ENCODE data around the gene GAS7. TPM values are rescaled to one million over a fixed set of nuclear protein-coding genes. Genes with fewer than 3 reads are reported as not detected.

GAS7 gene
- total RNA-seq, 6 donors from 2014 or later = 19.9 to 87.1 (median 41.5) TPM

DNA sequence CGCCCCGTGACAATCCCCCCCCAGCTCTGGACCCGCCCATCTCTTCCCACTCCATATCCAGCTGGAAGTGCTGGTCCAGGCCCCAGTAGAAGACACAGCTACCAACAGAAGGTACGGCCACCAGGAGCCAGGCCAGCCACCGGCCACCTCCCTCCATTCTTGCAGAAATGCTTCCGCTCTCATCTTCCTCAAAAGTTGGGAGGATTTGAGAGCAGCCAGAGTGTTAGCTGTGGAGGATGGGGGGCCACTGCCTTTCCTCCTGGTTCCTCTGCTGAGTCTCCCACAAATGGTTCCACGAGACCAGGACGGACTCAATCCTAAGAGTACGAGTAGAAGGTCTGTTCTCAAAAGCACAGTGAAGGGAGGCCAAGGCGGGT is 78.3 kb downstream of the GAS7 start:
- Histone ChIP-seq H3K27ac (peak overlapping the region; percentile 18 to 67 (median 64)), H3K4me1 (peaks cover 39 to 54% (median 48%) of the 10 kb centered on the region in 4 donors)
- peak in 1 of 2 donors; percentile 6 for ATAC-seq (ENCODE audit: low FRiP score in 2 of 2)

DNA sequence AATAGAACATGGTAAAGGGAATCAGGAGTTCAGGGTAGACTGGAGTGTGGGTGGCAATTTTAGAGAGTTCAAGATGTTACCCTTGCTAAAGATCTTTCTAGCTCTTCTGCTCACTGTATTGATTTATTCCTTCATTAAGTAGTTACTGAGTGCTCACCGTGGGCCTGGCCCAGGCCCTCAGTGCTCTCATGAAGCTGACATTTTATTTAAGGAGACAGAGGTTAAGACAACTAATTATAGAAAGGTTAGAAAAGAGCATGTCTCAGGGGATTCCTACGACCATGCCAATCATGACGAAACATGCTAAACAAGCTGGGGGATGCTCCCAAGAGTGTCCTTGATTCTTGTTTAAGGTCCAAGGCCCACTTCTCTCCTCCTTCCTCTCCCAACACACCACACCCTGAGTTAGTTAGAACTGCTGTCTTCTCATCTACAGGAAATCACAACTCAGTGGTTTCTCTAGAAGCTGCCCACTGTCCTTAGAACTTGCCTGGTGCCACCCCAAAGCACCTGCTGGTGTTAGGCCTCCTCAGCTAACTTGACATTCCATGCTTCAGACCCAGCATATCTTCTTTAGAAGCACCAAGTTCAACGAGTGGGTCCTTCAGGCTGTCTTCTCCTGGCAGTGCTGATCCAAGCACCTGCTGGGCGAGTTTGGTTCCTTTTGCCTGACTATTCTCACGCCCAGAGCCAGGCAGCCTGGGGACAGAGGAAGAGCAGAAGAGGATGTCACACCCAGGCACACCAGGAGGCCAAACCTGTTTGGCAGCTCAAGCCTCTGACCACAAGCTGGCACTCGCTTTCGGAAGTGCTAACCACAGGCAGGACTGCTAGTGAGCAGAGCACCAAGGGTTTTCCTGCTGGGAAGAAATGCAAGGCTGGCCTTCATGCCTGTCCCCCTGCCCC is 79.0 kb downstream of the GAS7 start:
- ATAC-seq (ENCODE audit: low FRiP score in 2 of 2) = peak; percentile 10 to 35
- peak in 1 of 2 donors; percentile 89 for DNase-seq
- Histone ChIP-seq H3K36me3 (no peaks in the 10 kb centered on the region), H3K27me3 (no peaks in the 10 kb centered on the region), H3K4me1 (peaks cover 43 to 59% (median 49%) of the 10 kb centered on the region in 4 donors), H3K9me3 (no peaks in the 10 kb centered on the region), H3K27ac (peak overlapping the region; percentile 18 to 67 (median 64)), H3K4me3 (no peak overlapping the region)
- TF ChIP-seq CTCF (IDR thresholded peaks at IDR 0.05) = no peak
- TF ChIP-seq POLR2AphosphoS5 (IDR thresholded peaks at IDR 0.05) = peak in 1 of 2 donors; percentile 52
- TF ChIP-seq EP300 (IDR thresholded peaks at IDR 0.05) = no peak
- TF ChIP-seq POLR2A (IDR thresholded peaks at IDR 0.05) = no peak
- WGBS, 2 donors = 36 to 58% methylated on average over 6 to 8 of the region's 8 CpGs

More for the DNA sequence above, 78.3 kb downstream of the GAS7 start:
- Histone ChIP-seq H3K36me3 (no peaks in the 10 kb centered on the region), H3K4me3 (no peak overlapping the region), H3K27me3 (no peaks in the 10 kb centered on the region), H3K9me3 (no peaks in the 10 kb centered on the region)
- 57 to 79% methylated on average over 8 to 10 of the region's 10 CpGs for WGBS, 2 donors
- DNase-seq = peak in 1 of 2 donors; percentile 41
- TF ChIP-seq POLR2AphosphoS5 (IDR thresholded peaks at IDR 0.05) (no peak), POLR2A (IDR thresholded peaks at IDR 0.05) (no peak), EP300 (IDR thresholded peaks at IDR 0.05) (no peak), CTCF (IDR thresholded peaks at IDR 0.05) (no peak)

- ATAC-seq (ENCODE audit: low FRiP score in 2 of 2) (no peak), DNase-seq (no peak)
- H3K4me3 ChIP-seq = no peak overlapping the region
- H3K9me3 ChIP-seq = no peaks in the 10 kb centered on the region
- no peaks in the 10 kb centered on the region for H3K27me3 ChIP-seq
- TF ChIP-seq POLR2A (IDR thresholded peaks at IDR 0.05) (no peak), POLR2AphosphoS5 (IDR thresholded peaks at IDR 0.05) (no peak), EP300 (IDR thresholded peaks at IDR 0.05) (no peak), CTCF (IDR thresholded peaks at IDR 0.05) (no peak)
- peaks cover 47 to 66% (median 51%) of the 10 kb centered on the region in 4 donors for H3K4me1 ChIP-seq
- 68 to 71% methylated on average over 5 of the region's 5 CpGs for WGBS, 2 donors
- H3K36me3 ChIP-seq = no peaks in the 10 kb centered on the region
- H3K27ac ChIP-seq = peak overlapping the region in 1 of 4 donors; percentile 65
These were observed 79.6 kb downstream of the GAS7 start for GRCh38 chr17:10118788-10119130.

- peak overlapping the region in 2 of 4 donors; percentile 17 to 44 for H3K27ac ChIP-seq
- H3K9me3 ChIP-seq = no peaks in the 10 kb centered on the region
- WGBS, 2 donors = 45 to 58% methylated on average over 7 of the region's 7 CpGs
- H3K36me3 ChIP-seq = no peaks in the 10 kb centered on the region
- H3K27me3 ChIP-seq = no peaks in the 10 kb centered on the region
- TF ChIP-seq EP300 (IDR thresholded peaks at IDR 0.05) = no peak
- peak in 1 of 2 donors; percentile 27 for TF ChIP-seq POLR2AphosphoS5 (IDR thresholded peaks at IDR 0.05)
- peak in 2 of 6 experiments; percentile 15 to 20 for TF ChIP-seq CTCF (IDR thresholded peaks at IDR 0.05)
- TF ChIP-seq POLR2A (IDR thresholded peaks at IDR 0.05) = no peak
- peak in 1 of 2 donors; percentile 73 for DNase-seq
- no peak overlapping the region for H3K4me3 ChIP-seq
- ATAC-seq (ENCODE audit: low FRiP score in 2 of 2) = no peak
- H3K4me1 ChIP-seq = peaks cover 47 to 73% (median 52%) of the 10 kb centered on the region in 4 donors
These were observed 80.8 kb downstream of the GAS7 start for GRCh38 chr17:10117581-10118001.
